ENCODE results near the gene ADSS1. TPM values are rescaled to one million over a fixed set of nuclear protein-coding genes. Genes with fewer than 3 reads are reported as not detected.

ADSS1 gene
- total RNA-seq, 1 donor from 2014 or later = 5.1 TPM

DNA sequence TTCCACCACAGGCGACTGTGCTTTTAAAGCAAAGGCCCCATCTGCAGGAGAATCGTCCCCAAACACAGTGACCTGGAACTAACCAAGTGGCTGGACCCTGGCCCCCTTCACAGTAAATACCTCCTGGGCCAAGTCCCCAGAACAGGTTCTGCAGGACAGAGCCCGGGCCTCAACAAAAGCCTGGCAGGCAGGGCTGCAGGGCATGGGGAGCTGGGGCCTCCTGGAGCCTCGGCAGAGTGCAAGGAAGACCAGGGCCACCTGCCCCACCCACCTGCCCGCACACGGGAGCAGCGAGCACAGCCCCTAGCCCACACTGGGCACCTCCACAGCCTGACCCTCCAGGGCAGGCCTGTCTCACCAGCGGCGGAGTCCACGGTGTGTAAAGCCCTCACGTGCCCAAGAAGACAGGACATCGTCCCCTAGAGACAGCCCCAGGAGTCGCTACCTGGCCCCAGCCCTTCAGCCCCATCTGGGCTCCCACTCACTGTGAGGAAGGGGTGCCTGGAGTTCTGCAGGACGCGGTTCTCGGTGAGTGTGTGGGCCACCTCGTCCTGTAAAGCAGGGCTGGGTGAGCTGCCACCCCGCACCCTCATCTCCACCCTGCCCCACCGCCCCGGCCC lies 50.5 kb downstream of the ADSS1 start:
- Histone ChIP-seq H3K27ac (no peak overlapping the region), H3K9me3 (no peaks in the 10 kb centered on the region), H3K36me3 (peaks cover 68% of the 10 kb centered on the region), H3K4me1 (peaks cover 8% of the 10 kb centered on the region), H3K27me3 (ENCODE audit: low read depth) (no peaks in the 10 kb centered on the region), H3K4me3 (no peak overlapping the region)
- ATAC-seq = peak; percentile 43 to 48
- TF ChIP-seq, protein P1, sequence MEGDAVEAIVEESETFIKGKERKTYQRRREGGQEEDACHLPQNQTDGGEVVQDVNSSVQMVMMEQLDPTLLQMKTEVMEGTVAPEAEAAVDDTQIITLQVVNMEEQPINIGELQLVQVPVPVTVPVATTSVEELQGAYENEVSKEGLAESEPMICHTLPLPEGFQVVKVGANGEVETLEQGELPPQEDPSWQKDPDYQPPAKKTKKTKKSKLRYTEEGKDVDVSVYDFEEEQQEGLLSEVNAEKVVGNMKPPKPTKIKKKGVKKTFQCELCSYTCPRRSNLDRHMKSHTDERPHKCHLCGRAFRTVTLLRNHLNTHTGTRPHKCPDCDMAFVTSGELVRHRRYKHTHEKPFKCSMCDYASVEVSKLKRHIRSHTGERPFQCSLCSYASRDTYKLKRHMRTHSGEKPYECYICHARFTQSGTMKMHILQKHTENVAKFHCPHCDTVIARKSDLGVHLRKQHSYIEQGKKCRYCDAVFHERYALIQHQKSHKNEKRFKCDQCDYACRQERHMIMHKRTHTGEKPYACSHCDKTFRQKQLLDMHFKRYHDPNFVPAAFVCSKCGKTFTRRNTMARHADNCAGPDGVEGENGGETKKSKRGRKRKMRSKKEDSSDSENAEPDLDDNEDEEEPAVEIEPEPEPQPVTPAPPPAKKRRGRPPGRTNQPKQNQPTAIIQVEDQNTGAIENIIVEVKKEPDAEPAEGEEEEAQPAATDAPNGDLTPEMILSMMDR (IDR thresholded peaks at IDR 0.05) = no peak
- DNase-seq = peak; percentile 73
- intact Hi-C loops (cut with DNase I) = no loop called here

DNA sequence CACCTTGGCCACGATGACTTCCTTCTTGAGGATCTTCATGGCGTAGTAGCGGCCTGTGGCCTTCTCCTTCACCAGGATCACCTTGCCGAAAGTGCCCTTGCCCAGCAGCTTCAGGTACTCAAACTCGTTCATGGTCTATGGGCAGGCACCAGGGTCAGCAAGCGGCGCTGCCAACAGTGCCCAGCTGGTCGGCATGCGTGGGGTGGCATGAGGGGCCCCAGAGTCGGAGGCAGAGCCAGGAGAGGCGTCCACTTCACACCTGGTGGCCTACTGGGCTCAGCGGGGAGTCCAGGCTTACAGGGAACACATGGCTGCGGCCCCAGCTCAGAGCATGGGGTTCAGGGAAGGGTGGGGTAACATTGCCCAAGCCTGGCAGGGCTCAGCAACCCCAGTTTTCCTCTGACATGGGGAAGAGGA lies 51.1 kb downstream of the ADSS1 start:
- H3K27me3 ChIP-seq (ENCODE audit: low read depth) = no peaks in the 10 kb centered on the region
- no peak for DNase-seq
- H3K4me3 ChIP-seq = no peak overlapping the region
- no peak overlapping the region for H3K27ac ChIP-seq
- TF ChIP-seq, protein P1 (IDR thresholded peaks at IDR 0.05) = no peak
- peaks cover 69% of the 10 kb centered on the region for H3K36me3 ChIP-seq
- no peak for ATAC-seq
- intact Hi-C loops (cut with DNase I) = no loop called here
- no peaks in the 10 kb centered on the region for H3K9me3 ChIP-seq
- H3K4me1 ChIP-seq = peaks cover 8% of the 10 kb centered on the region

DNA sequence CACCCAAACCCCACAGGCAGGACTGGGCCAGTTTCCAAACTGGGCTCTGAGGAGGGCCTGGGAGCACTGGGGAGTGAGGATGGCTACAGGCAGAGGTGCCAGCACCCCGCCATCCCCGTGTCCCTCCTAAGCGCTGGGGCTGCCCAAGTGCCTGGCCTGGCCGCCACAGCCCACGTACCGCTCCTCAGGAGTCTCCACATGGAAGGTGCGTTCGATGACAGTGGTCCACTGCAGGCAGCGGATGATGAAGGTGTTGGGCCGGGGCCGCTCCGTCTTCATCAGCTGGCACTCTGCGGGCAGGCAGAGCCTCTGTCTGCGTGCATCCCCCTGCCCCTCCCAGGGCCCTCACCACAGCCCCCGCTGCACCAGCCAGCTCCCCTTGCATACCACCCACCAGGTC lies 52.5 kb downstream of the ADSS1 start:
- intact Hi-C loops (cut with DNase I) = no loop called here
- no peaks in the 10 kb centered on the region for H3K27me3 ChIP-seq (ENCODE audit: low read depth)
- no peak overlapping the region for H3K27ac ChIP-seq
- H3K4me3 ChIP-seq = no peak overlapping the region
- DNase-seq = no peak
- H3K9me3 ChIP-seq = no peaks in the 10 kb centered on the region
- H3K36me3 ChIP-seq = peaks cover 63% of the 10 kb centered on the region
- TF ChIP-seq, protein P1 (IDR thresholded peaks at IDR 0.05) = no peak
- peaks cover 8% of the 10 kb centered on the region for H3K4me1 ChIP-seq
- ATAC-seq = no peak

DNA sequence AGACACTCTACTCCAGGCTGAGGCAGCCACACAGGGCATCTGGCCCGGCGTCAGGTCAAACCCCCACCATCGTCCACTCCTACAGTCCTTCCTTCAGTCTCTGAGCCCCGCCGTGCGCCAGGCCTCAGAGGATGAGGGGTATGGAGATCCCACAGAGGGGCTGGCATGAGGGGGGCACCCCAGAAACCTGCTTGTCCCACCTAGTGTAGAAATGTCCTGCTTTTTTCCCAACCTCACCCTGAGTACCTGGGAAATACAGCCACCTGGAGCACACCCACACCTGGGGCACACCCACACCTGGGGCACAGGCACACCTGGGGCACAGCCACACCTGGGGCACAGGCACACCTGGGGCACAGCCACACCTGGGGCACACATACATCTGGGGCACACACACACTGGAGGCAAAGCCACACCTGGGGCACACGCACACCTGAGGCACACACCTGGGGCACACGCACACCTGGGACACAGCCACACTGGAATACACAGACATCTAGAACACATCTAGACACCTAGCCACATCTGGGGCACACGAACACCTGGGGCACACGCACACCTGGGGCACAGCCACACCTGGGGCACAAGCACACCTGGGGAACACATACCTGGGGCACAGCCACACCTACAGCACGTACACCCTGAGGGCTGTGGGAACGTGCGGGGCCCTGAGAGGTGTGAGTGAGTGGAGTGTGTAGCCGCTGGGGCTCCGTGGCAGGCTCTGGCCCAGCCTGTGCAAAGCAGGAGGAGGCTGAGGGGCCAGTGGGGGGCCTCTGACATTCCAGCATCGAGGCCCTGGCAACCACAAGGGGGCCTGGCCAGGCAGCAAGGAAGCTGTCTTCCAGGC lies 53.2 kb downstream of the ADSS1 start:
- ATAC-seq (no peak), DNase-seq (no peak)
- TF ChIP-seq, protein P1 (IDR thresholded peaks at IDR 0.05) = no peak
- H3K9me3 ChIP-seq = no peaks in the 10 kb centered on the region
- peaks cover 56% of the 10 kb centered on the region for H3K36me3 ChIP-seq
- H3K4me3 ChIP-seq = no peak overlapping the region
- H3K27ac ChIP-seq = no peak overlapping the region
- no peaks in the 10 kb centered on the region for H3K27me3 ChIP-seq (ENCODE audit: low read depth)
- peaks cover 8% of the 10 kb centered on the region for H3K4me1 ChIP-seq
- intact Hi-C loops (cut with DNase I) = no loop called here

DNA sequence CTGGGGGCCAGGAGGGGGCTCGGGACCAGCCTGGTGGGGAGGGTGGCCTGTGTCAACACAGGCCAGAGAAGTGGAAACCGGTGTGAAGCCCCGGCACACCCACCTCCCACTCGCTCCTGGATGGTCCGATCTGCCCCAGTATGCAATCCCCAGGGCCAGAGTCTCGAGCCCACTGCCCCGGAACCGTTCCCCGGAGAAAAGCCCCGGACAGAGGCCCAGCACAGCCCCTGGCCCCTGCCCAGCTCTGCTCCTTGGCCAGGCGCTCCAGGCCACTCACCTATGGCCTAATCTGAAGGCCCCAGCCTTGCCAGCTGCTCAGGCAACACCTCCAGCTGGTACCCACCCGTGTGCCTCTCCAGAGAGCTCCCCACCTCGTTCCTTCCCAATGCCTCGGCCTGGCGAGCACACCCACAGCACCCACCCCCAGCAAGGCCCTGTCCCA lies 53.8 kb downstream of the ADSS1 start:
- no peaks in the 10 kb centered on the region for H3K9me3 ChIP-seq
- TF ChIP-seq, protein P1 (IDR thresholded peaks at IDR 0.05) = no peak
- ATAC-seq = no peak
- intact Hi-C loops (cut with DNase I) = no loop called here
- peaks cover 49% of the 10 kb centered on the region for H3K36me3 ChIP-seq
- H3K27ac ChIP-seq = no peak overlapping the region
- H3K27me3 ChIP-seq (ENCODE audit: low read depth) = no peaks in the 10 kb centered on the region
- no peak for DNase-seq
- H3K4me3 ChIP-seq = no peak overlapping the region
- H3K4me1 ChIP-seq = peaks cover 8% of the 10 kb centered on the region

Measured in lower lobe of right lung (tissue), 2 donors.